Omental fat pad (tissue), 4 donors: ENCODE results near the gene F10. TPM values are rescaled to one million over a fixed set of nuclear protein-coding genes. Genes with fewer than 3 reads are reported as not detected.

Source experiments
- ATAC-seq: fragments of 150-250 bp; one replicate; pipeline ENCODE4 v1.9.1; 2016; ENCODE audit warnings: mild to moderate bottlenecking, moderate library complexity; ENCODE audit not compliant: low FRiP score
- DNase-seq: peaks from one replicate; pipeline ENCODE4 v3.0.0-alpha.2; 2019; ENCODE audit warnings: low spot score
- CTCF ChIP-seq, 3 donors: fragments of 450-650 bp; IDR thresholded peaks; one replicate each; pipeline ENCODE4 v1.5.1; 2016 to 2017; ENCODE audit warnings: antibody characterized with exemption in 3 of 3, mild to moderate bottlenecking in 3 of 3, moderate library complexity in 2 of 3
- small RNA-seq: library from RNA; depleted of rRNA; stranded (forward); fragments of <200 nt; gene quantifications from one replicate; pipeline ENCODE3, GENCODE V24; 2016
- total RNA-seq, 4 donors: library from RNA; depleted of rRNA; stranded (reverse); fragments of >200 nt; gene quantifications; one replicate each; pipeline ENCODE4 v1.1.0, GENCODE V29; 2016

F10 gene
- total RNA-seq, 4 donors from 2014 or later = 10.8 to 51.1 (median 13.6) TPM

GRCh38 chr13:113187883-113188665 is 65.5 kb downstream of the F10 start:
- no peak for TF ChIP-seq CTCF (IDR thresholded peaks at IDR 0.05)
- DNase-seq (no peak), ATAC-seq (no peak)

- no peak for TF ChIP-seq CTCF (IDR thresholded peaks at IDR 0.05)
- no peak for ATAC-seq
- no peak for DNase-seq
Observed at GRCh38 chr13:113190181-113190580, 67.6 kb downstream of the F10 start.

GRCh38 chr13:113192279-113192678 is 69.7 kb downstream of the F10 start:
- TF ChIP-seq CTCF (IDR thresholded peaks at IDR 0.05) = no peak
- ATAC-seq (no peak), DNase-seq (no peak)

- TF ChIP-seq CTCF (IDR thresholded peaks at IDR 0.05) = no peak
- ATAC-seq = peak; percentile 48
- no peak for DNase-seq
Observed at GRCh38 chr13:113192902-113193301, 70.3 kb downstream of the F10 start.

GRCh38 chr13:113195360-113195759 is 72.8 kb downstream of the F10 start:
- TF ChIP-seq CTCF (IDR thresholded peaks at IDR 0.05) = no peak
- ATAC-seq (no peak), DNase-seq (no peak)

- no peak for ATAC-seq
- DNase-seq = no peak
Observed at GRCh38 chr13:113196970-113197737, 74.6 kb downstream of the F10 start.

More at GRCh38 chr13:113196970-113197737, 74.6 kb downstream of the F10 start:
- no peak for TF ChIP-seq CTCF (IDR thresholded peaks at IDR 0.05)

Small RNA genes lying within 50 kb of the gene (small RNA-seq; reads per million reads assigned to genes)
- not detected for gene AL137002.1

Other genes starting within 250 kb of the F10 start
- gene MCF2L, start 153.6 kb upstream of the F10 start, total RNA-seq = 100 to 1,000 TPM in 1 of 4 donors, 10 to 100 TPM in 3; 12.8 to 169 (median 41.5) TPM
- gene F7, start 17.0 kb upstream of the F10 start, total RNA-seq = under 1 TPM in 2 of 4 donors, not detected in 2; 0.24 to 0.74 TPM
- gene PROZ, start 35.8 kb downstream of the F10 start, total RNA-seq = not detected
- gene PCID2, start 85.9 kb downstream of the F10 start, total RNA-seq = 10 to 100 TPM; 44.8 to 45.8 (median 44.8) TPM
- gene CUL4A, start 86.8 kb downstream of the F10 start, total RNA-seq = 100 to 1,000 TPM in 1 of 4 donors, 10 to 100 TPM in 3; 70.8 to 145 (median 86.8) TPM
- gene LAMP1, start 174.4 kb downstream of the F10 start, total RNA-seq = 100 to 1,000 TPM in 2 of 4 donors, 10 to 100 TPM in 2; 91.0 to 132 (median 106) TPM
- gene GRTP1, start 241.3 kb downstream of the F10 start, total RNA-seq = 1 to 10 TPM; 1.7 to 4.4 (median 2.1) TPM